Activated T-helper 1 cell treated with anti-CD3 and anti-CD28 coated beads, Interleukin-2, amount 50 U/mL, for 16 hours (primary cell): Measurements from ENCODE around the gene PSME3.
"Not testable (repeated sequence)": the region's sequence is repeated elsewhere in the genome, so short reads cannot be mapped to it uniquely, and the experiment has no call there.

Experiments
- DNase-seq, 2 donors: peaks; one replicate each; pipeline ENCODE4 v3.0.0-alpha.2; 2020; ENCODE audit warnings: low read depth in 1 of 2, low spot score in 1 of 2

PSME3 gene

GRCh38 chr17:42850954-42851353 is 17.8 kb downstream of the PSME3 start, which contains the start of gene AOC3:
TSS of gene AOC3 (plus strand) at chr17:42851199. CDS start at chr17:42851344, 145 bp downstream.
- DNase-seq = no peak

- DNase-seq = not testable (repeated sequence)
Measured at GRCh38 chr17:42851371-42852240, 18.4 kb downstream of the PSME3 start.

- no peak for DNase-seq
Measured at GRCh38 chr17:42852351-42852750, 19.2 kb downstream of the PSME3 start.

GRCh38 chr17:42853004-42853403 is 19.8 kb downstream of the PSME3 start:
- DNase-seq = no peak

- no peak for DNase-seq
Measured at GRCh38 chr17:42853597-42853967, 20.4 kb downstream of the PSME3 start.

GRCh38 chr17:42853968-42854790 is 21.0 kb downstream of the PSME3 start:
- no peak for DNase-seq

GRCh38 chr17:42855048-42855596 is 21.9 kb downstream of the PSME3 start:
- no peak for DNase-seq

GRCh38 chr17:42856093-42856492 is 22.9 kb downstream of the PSME3 start:
- not testable (repeated sequence) for DNase-seq

GRCh38 chr17:42856516-42856915 is 23.3 kb downstream of the PSME3 start:
- not testable (repeated sequence) for DNase-seq

- no peak for DNase-seq
Measured at GRCh38 chr17:42857389-42857788, 24.2 kb downstream of the PSME3 start.

- DNase-seq = no peak
Measured at GRCh38 chr17:42865638-42866094, 32.5 kb downstream of the PSME3 start.

- no peak for DNase-seq
Measured at GRCh38 chr17:42866216-42866615, 33.0 kb downstream of the PSME3 start.

- no peak for DNase-seq
Measured at GRCh38 chr17:42866631-42867575, 33.7 kb downstream of the PSME3 start.

GRCh38 chr17:42867694-42868261 is 34.6 kb downstream of the PSME3 start:
- not testable (repeated sequence) for DNase-seq

GRCh38 chr17:42868338-42868737 is 35.1 kb downstream of the PSME3 start:
- DNase-seq = no peak

GRCh38 chr17:42871647-42872046 is 38.5 kb downstream of the PSME3 start:
- DNase-seq = no peak

GRCh38 chr17:42872251-42872965 is 39.2 kb downstream of the PSME3 start:
- no peak for DNase-seq

GRCh38 chr17:42873315-42873714 is 40.1 kb downstream of the PSME3 start:
- DNase-seq = no peak

- DNase-seq = not testable (repeated sequence)
Measured at GRCh38 chr17:42873932-42874695, 40.9 kb downstream of the PSME3 start.
